Stimulated activated CD8-positive, alpha-beta memory T cell treated with anti-CD3 and anti-CD28 coated beads, Interleukin-2, amount 100 ng/mL, for 48 hours (primary cell): ENCODE results near the gene DDX49.
"Not testable (repeated sequence)": the region's sequence is repeated elsewhere in the genome, so short reads cannot be mapped to it uniquely, and the experiment has no call there.

Experiments
- DNase-seq, 2 donors: peaks; one replicate each; pipeline ENCODE4 v3.0.0-alpha.2; 2020; ENCODE audit warnings: low read depth in 2 of 2

DDX49 gene

GRCh38 chr19:18910801-18911436 lies 8.6 kb upstream of the DDX49 start:
- no peak for DNase-seq

GRCh38 chr19:18912933-18913332 lies 6.6 kb upstream of the DDX49 start:
- no peak for DNase-seq

- no peak for DNase-seq
These were observed 6.0 kb upstream of the DDX49 start for GRCh38 chr19:18913466-18913865.

- no peak for DNase-seq
These were observed 3.9 kb upstream of the DDX49 start for GRCh38 chr19:18915639-18916038.

DNA sequence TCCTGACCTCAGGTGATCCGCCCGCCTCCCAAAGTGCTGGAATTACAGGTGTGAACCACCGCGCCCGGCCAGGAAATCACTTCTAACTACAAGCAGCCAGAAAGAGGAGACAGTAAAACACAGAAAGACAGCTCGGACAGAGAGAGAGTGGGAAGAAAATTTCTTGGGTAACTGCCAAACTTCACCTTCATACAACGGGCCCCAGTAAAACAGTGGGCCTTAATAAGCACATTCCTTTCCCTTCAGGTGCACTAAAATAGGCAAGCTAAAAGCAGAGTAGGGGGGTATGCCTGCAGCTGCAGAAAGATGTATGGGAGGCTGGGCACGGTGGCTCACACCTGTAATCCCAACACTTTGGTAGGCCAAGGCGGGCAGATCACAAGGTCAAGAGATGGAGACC lies 1.9 kb upstream of the DDX49 start:
- not testable (repeated sequence) for DNase-seq

DNA sequence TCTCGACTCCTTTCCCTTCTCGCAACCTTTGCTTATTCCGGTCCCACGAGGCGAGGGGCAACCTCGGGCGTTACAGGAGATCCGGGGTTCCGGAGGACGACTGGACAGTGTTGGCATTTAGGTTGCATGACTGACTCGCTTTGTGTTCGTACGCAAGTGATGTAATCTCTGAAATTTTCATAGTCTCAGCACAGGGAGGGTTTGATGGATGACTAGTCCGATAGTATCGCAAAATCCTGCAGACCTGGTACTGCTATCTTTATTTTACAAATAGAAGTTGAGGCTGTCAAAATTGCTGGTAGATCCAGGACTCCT lies 342 bp downstream of the DDX49 start:
- no peak for DNase-seq

DNA sequence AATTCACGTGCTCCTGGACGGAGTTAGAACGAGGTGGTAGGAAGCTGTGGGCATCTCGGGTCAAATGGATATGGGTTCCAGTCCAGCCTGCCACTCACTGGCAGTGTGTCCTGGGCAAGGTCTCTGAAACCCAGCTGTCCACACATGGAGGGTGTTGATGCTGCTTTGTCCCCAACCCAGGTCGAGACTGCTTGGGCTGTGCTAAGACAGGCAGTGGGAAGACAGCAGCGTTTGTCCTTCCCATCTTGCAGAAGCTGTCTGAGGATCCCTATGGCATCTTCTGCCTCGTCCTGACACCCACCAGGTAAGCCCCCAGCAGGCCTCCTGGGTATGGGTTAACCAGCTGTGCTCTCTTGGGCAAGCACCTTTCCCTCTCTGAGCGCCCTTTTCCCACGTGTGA lies 885 bp downstream of the DDX49 start:
- DNase-seq: no peak

DNA sequence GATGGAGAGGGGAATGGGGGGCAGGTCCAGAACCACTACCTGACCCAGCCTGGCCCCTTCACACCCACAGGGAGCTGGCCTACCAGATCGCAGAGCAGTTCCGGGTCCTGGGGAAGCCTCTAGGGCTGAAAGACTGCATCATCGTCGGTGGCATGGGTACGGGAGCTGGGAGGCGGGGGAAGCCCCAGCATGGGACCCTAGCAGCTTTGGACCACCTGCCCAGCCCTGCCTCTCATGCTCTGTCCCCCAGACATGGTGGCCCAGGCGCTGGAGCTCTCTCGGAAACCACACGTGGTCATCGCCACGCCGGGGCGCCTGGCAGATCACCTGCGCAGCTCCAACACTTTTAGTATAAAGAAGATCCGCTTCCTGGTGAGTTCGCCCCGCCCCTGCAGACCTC lies 2.1 kb downstream of the DDX49 start:
- DNase-seq: no peak

DNA sequence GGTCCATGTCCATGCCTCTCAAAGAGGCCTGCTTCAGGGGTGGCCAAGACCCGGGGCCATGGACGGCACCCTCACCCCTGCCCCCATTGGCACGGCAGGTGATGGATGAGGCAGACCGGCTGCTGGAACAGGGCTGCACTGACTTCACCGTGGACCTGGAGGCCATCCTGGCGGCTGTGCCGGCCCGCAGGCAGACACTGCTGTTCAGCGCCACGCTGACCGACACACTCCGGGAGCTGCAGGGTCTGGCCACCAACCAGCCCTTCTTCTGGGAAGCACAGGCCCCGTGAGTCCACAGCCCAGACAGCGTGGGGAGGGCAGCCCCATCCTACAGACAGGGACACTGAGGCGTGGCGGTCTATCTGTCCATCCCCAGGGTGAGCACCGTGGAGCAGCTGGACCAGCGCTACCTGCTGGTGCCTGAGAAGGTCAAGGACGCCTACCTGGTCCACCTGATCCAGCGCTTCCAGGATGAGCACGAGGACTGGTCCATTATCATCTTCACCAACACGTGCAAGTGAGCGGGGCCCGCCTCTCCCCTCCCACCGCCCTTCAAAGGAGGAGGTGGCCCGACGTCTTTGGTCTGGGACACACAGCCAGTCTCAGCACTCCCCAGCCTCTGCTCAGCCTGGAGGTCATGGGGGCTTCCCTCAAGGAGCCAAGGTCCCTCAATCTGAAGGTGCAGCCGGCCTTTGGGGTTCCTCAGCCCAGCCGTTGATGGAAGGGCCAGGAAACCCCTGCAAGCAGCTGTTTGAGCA lies 2.9 kb downstream of the DDX49 start:
- no peak for DNase-seq

- DNase-seq: no peak
These were observed 5.2 kb downstream of the DDX49 start for GRCh38 chr19:18924684-18925213.

DNA sequence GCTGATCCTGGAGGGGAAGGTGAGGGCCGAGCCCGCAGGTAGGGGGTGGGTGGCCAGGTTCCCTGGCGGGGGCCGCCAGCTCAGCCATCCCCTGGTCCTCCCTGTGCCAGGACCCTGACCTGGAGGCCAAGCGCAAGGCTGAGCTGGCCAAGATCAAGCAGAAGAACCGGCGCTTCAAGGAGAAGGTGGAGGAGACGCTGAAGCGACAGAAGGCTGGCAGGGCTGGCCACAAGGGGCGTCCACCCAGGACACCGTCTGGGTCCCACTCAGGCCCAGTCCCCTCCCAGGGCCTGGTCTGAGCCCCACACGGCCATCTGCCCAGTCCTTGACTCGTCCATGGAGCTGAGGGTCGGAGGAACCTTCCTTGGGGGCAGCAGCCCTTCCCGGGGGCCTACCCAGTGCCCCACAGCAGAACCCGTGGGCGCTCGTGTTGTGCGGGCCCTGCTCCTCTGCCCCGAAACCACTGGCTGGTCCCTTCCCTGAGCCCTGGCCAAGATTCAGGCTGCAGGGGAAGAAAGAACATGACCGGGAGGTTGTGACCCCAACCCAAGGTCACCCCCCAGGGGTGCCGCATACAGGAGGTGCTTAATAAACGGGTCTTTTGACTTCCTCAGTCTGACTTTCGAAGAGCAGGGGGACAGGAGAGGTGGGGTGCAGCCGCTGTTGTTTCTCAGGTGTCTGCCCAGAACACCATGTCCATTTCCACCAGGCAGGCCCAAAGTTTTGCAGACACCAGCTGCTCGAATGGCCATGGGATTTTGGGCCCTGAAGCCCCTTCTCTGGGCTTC lies 8.7 kb downstream of the DDX49 start:
- DNase-seq: no peak

GRCh38 chr19:18929311-18929710 lies 9.8 kb downstream of the DDX49 start:
- DNase-seq: no peak

GRCh38 chr19:18931316-18932162 lies 12.0 kb downstream of the DDX49 start:
- DNase-seq: no peak

DNA sequence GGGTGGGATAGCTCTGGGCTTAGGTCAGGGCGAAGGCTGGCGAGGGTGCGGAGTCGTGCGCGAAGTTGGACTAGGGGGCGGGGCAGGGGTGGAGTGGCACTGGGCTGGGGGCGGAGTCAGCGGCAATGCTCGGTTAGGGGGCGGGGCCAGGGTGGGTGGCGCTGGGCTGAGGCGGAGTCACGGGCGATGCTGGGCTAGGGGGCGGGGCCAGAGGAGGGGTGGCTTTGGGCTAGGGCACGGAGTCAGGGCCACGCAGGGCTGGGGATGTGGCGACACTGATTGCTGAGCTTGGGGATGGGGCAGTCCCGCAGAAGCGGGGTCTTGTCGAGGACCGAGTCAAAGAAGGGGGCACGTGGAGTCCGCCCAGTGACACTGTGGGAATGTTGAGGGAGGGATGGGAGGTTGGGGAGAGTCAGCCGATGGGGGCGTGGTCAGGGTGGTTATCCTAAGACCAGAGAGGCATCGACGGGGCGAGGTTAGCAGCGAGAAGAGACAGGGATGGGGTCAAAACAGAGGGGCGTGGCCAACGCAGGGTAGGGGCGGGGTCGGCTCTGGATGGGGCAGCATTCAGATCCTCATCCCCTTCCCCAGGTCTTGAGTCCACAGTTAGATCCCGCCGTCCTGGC lies 12.8 kb downstream of the DDX49 start:
- peak; percentile 82 to 90 for DNase-seq

- DNase-seq: no peak
These were observed 13.8 kb downstream of the DDX49 start for GRCh38 chr19:18933297-18933696.

- DNase-seq: no peak
These were observed 19.6 kb downstream of the DDX49 start for GRCh38 chr19:18939163-18939562.

DNA sequence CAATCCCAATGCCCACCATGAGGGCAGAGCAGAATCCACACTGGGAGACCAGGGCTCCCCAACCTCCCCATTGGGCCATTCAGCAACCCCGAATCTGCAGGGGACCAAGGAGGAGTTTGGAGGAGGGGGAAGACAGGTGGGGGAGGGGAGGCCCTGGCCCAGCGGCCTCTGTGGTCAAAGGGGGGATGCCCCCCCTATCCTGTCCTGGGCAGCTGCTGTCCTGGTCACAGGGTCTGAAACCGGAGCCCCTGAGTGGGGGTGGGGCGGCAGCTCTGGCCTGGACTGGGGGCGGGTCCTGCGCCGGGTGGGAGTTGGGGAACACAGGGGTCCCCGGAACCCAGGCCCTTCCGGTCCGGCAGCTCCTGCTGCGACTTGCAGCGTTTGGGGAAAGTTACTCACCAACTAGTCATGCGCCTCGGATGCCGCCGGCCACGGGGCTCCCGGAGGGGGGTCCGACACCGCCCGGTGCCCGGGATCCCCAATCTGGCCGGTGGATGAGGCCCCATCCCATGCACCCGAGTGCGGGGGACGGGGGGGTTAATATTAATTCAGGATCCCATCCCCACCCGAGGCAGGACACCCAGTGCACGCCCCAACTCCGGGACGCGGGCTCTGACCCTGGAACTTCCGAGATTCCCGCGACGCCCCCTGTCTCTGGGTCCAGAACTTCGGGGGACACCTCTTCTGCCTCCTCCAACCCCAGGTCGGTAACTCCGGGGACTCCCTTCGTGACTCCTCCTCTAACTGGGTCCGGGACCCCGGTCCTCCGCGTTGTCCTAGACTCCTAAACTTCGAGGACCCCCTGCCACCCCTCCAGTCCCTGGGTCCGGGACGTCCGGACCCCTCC lies 20.6 kb downstream of the DDX49 start:
- DNase-seq: no peak

DNA sequence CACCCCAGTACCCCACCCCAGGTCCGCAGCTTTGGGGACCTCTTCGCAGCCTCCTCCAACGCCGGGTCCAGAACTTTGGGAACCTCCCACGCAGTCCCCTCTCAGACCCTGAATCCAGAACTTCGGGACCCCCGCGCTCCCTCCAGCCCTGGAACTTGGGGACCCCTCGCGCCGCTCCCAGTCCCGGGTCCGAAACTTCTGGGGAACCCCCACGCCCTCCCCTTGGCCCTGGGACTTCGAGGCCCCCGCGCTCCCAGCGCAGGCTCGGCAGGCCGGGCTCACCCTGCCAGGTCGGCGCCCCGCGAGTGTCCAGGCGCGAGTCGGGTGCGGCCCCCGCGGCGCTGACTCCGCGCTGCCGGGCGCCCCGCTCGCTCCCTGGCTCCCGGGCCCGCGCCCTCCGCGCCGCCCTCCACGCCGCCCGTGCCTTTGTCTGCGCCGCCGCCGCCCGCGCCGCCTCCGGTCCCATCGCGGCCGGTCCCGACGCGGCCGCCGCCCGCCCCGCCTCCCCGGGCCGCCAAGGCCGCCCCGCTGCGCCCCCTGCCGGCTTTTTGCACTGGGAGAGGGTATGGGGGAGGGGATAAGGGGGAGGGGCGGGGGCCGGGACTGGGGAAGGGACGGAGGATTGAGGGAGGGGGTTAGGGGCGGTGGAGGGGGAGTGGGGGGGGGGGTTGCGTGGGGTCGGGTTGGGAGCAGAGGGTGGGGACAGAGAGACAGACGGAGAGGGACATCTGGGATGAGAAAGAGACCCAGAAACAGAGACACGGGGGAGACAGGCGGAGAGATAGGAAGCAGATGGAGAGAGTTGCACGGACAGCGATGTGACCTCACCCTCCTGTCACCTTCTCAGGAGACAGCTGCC lies 21.5 kb downstream of the DDX49 start, which contains the start of gene HOMER3:
HOMER3 (minus strand) TSS at position 449 of the 859 bp plus-strand sequence. CDS start 2,235 bp downstream, outside the sequence.
- peak; percentile 68 to 71 for DNase-seq
